A549 (cell line): Measurements from ENCODE around the gene SELENOO.

Source experiments
- CHD2 ChIP-seq: fragments of 150-350 bp; IDR thresholded peaks from 2 replicates; pipeline ENCODE4 v1.6.1; 2014; ENCODE audit warnings: low read length; ENCODE audit not compliant: partially characterized antibody
- FOSL2 ChIP-seq, 2 experiments: fragments of 450-650 bp in 1 of 2; fragments of >200 bp in 1 of 2; sonication (Bioruptor Twin) in 1 of 2; formaldehyde crosslinking; IDR thresholded peaks; 2 replicates each; pipeline versions ENCODE4 v1.5.0 to v1.6.1; 2016 to 2020; ENCODE audit warnings: mild to moderate bottlenecking in 1 of 2, moderate library complexity in 1 of 2
- GATA3 ChIP-seq: IDR thresholded peaks from 2 replicates; pipeline ENCODE4 v1.6.1; 2012; ENCODE audit warnings: borderline replicate concordance
- HDAC2 ChIP-seq: fragments of 200-600 bp; sonication (generic); IDR thresholded peaks from 2 replicates; pipeline ENCODE4 v1.6.1; 2016
- HOXA7 ChIP-seq: fragments of 250-450 bp; sonication (Bioruptor Pico); IDR thresholded peaks from 2 replicates; pipeline ENCODE4 v1.5.0; 2020; ENCODE audit warnings: mild to moderate bottlenecking, moderate library complexity
- MAFK ChIP-seq: fragments of 450-650 bp; IDR thresholded peaks from 2 replicates; pipeline ENCODE4 v1.6.1; 2014; ENCODE audit not compliant: partially characterized antibody
- MAZ ChIP-seq: fragments of 150-350 bp; IDR thresholded peaks from 2 replicates; pipeline ENCODE4 v1.6.1; 2014; ENCODE audit warnings: antibody characterized with exemption, low read depth, low read length, borderline replicate concordance
- NR3C1 ChIP-seq: fragments of >200 bp; sonication (Bioruptor Twin); formaldehyde crosslinking; IDR thresholded peaks from 3 replicates; pipeline ENCODE4 v1.6.1; 2017
- POLR2A ChIP-seq: IDR thresholded peaks from 2 replicates; pipeline ENCODE4 v1.6.1; 2012; ENCODE audit warnings: mild to moderate bottlenecking, low read length
- POLR2AphosphoS2 ChIP-seq: conservative IDR thresholded peaks from 2 replicates; pipeline ENCODE4 v1.6.1; 2012; ENCODE audit warnings: low read length, improper control_type of control experiment, inconsistent platforms
- RAD21 ChIP-seq, 2 experiments: fragments of >200 bp in 1 of 2; sonication (Bioruptor Twin) in 1 of 2; formaldehyde crosslinking in 1 of 2; IDR thresholded peaks in 1 of 2; conservative IDR thresholded peaks in 1 of 2; 2 replicates in 1 of 2; 3 replicates in 1 of 2; pipeline ENCODE4 v1.6.1; 2012 to 2018; ENCODE audit warnings: inconsistent platforms in 1 of 2
- RCOR1 ChIP-seq: fragments of 150-350 bp; IDR thresholded peaks from 2 replicates; pipeline ENCODE4 v1.6.1; 2014; ENCODE audit warnings: antibody characterized with exemption, low read length, low read depth
- REST ChIP-seq: fragments of 200-600 bp; sonication (generic); IDR thresholded peaks from 2 replicates; pipeline ENCODE4 v1.6.1; 2016; ENCODE audit warnings: antibody characterized with exemption, mild to moderate bottlenecking, moderate library complexity
- TF ChIP-seq, protein P1 (sequence below): fragments of >200 bp; sonication (Bioruptor Twin); formaldehyde crosslinking; IDR thresholded peaks from 3 replicates; pipeline ENCODE4 v1.5.1; 2016

- TF ChIP-seq RCOR1 (no peak), POLR2A (no peak), REST (no peak), MAZ (no peak), HOXA7 (CRISPR knock-in tag) (no peak), CHD2 (no peak), POLR2AphosphoS2 (no peak), FOSL2 (IDR thresholded peaks at IDR 0.05) (no peak), FOSL2 (CRISPR knock-in tag; IDR thresholded peaks at IDR 0.05) (no peak), MAFK (no peak), GATA3 (no peak), RAD21 (conservative IDR thresholded peaks at IDR 0.05 in 1 of 2, IDR thresholded peaks at IDR 0.05 in 1 of 2) (no peak), HDAC2 (no peak), NR3C1 (no peak)
- TF ChIP-seq, protein P1, sequence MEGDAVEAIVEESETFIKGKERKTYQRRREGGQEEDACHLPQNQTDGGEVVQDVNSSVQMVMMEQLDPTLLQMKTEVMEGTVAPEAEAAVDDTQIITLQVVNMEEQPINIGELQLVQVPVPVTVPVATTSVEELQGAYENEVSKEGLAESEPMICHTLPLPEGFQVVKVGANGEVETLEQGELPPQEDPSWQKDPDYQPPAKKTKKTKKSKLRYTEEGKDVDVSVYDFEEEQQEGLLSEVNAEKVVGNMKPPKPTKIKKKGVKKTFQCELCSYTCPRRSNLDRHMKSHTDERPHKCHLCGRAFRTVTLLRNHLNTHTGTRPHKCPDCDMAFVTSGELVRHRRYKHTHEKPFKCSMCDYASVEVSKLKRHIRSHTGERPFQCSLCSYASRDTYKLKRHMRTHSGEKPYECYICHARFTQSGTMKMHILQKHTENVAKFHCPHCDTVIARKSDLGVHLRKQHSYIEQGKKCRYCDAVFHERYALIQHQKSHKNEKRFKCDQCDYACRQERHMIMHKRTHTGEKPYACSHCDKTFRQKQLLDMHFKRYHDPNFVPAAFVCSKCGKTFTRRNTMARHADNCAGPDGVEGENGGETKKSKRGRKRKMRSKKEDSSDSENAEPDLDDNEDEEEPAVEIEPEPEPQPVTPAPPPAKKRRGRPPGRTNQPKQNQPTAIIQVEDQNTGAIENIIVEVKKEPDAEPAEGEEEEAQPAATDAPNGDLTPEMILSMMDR = no peak
Measured at GRCh38 chr22:50264946-50265669, 64.3 kb downstream of the SELENOO start.
